WTC11 (cell line): ENCODE data around the gene UNC93A. TPM values are rescaled to one million over a fixed set of nuclear protein-coding genes. Genes with fewer than 3 reads are reported as not detected.
"Not testable (repeated sequence)": the region's sequence is repeated elsewhere in the genome, so short reads cannot be mapped to it uniquely, and the experiment has no call there.

Experiments
- ATAC-seq: fragments of 200-7000 bp; cut with Tn5 transposase; 2 replicates; pipeline ENCODE4 v1.10.0; 2021; ENCODE audit warnings: mild to moderate bottlenecking, moderate library complexity
- CTCF ChIA-PET: fragments of 300-600 bp; sonication (Branson Sonifier 250); formaldehyde crosslinking; loops from one replicate; lab custom pipeline; 2021; ENCODE audit warnings: antibody characterized with exemption; lab: Charles Lee
- POLR2A ChIA-PET: fragments of 350-600 bp; sonication (Branson Sonifier 250); formaldehyde crosslinking; loops from one replicate; lab custom pipeline; 2021; ENCODE audit warnings: antibody characterized with exemption; lab: Charles Lee
- DNase-seq: peaks from one replicate; pipeline ENCODE4 v3.0.0; 2021; ENCODE audit warnings: low spot score
- H3K27ac Mint-ChIP-seq: 2 replicates; pipeline ENCODE4 v1.8.0; 2021; ENCODE audit warnings: mixed read lengths
- H3K27me3 Mint-ChIP-seq: 2 replicates; pipeline ENCODE4 v1.8.0; 2021; ENCODE audit warnings: low read depth, mild to moderate bottlenecking, moderate library complexity, mixed read lengths
- H3K36me3 Mint-ChIP-seq: 2 replicates; pipeline ENCODE4 v1.8.0; 2021; ENCODE audit warnings: mixed read lengths
- H3K4me1 Mint-ChIP-seq: 2 replicates; pipeline ENCODE4 v1.8.0; 2022; ENCODE audit warnings: mixed read lengths
- H3K4me3 Mint-ChIP-seq: 2 replicates; pipeline ENCODE4 v1.8.0; 2021; ENCODE audit warnings: mild to moderate bottlenecking, moderate library complexity, mixed read lengths
- H3K9me3 Mint-ChIP-seq: 2 replicates; pipeline ENCODE4 v1.8.0; 2021; ENCODE audit warnings: mixed read lengths
- GRHL2 ChIP-seq: fragments of 250-450 bp; sonication (Bioruptor Pico); IDR thresholded peaks from 2 replicates; pipeline ENCODE4 v1.8.0; 2022; ENCODE audit warnings: mild to moderate bottlenecking, moderate library complexity; ENCODE audit not compliant: insufficient replicate concordance, severe bottlenecking
- NFATC4 ChIP-seq: fragments of 250-450 bp; sonication (Bioruptor Pico); IDR thresholded peaks from 2 replicates; pipeline ENCODE4 v1.9.0; 2021; ENCODE audit warnings: mild to moderate bottlenecking
- NFYB ChIP-seq: sonication (generic); formaldehyde crosslinking; conservative IDR thresholded peaks from 2 replicates; pipeline ENCODE4 v1.8.0; 2022; ENCODE audit warnings: low read depth, missing genetic modification reagents
- SMAD4 ChIP-seq: sonication (generic); formaldehyde crosslinking; IDR thresholded peaks from 2 replicates; pipeline ENCODE4 v1.8.0; 2022; ENCODE audit warnings: mild to moderate bottlenecking, missing genetic modification reagents
- TEAD1 ChIP-seq: sonication (generic); formaldehyde crosslinking; IDR thresholded peaks from 2 replicates; pipeline ENCODE4 v1.8.0; 2022; ENCODE audit warnings: mild to moderate bottlenecking, missing genetic modification reagents
- ZNF263 ChIP-seq: sonication (generic); formaldehyde crosslinking; IDR thresholded peaks from 2 replicates; pipeline ENCODE4 v1.8.1; 2022; ENCODE audit warnings: low read depth, mild to moderate bottlenecking, moderate library complexity, missing genetic modification reagents
- total RNA-seq: library from RNA; stranded (reverse); gene quantifications from 3 replicates; pipeline ENCODE4 v1.2.3, GENCODE V29; 2021
- TF ChIP-seq, protein P1 (sequence below): sonication (generic); formaldehyde crosslinking; IDR thresholded peaks from 2 replicates; pipeline ENCODE4 v1.8.1; 2023; ENCODE audit warnings: mild to moderate bottlenecking, missing genetic modification reagents
- TF ChIP-seq, protein P2 (sequence below): fragments of 200-600 bp; IDR thresholded peaks from 2 replicates; pipeline ENCODE4 v1.8.0; 2022; ENCODE audit warnings: antibody characterized with exemption

Gene UNC93A
- total RNA-seq, 1 experiment from 2014 or later, result 0.70 TPM

DNA sequence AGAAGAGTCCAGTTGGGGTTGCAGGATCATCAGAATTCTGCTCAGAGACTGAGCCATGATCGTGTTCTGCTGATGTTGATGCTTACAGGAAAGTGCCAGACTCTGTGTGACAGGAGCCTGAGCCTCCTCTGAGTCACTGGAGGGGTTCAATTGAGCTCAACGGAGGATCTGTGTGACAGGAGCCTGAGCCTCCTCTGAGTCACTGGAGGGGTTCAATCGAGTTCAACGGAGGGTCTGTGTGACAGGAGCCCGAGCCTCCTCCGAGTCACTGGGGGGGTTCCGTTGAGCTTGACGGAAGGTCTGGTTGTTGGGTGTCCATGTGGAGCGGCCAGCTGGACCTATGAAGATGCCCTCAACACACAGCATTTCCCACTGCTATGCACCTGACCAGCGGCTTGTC lies 27.2 kb downstream of the UNC93A start:
- H3K4me3 Mint-ChIP-seq, POLR2A ChIA-PET, ATAC-seq, H3K36me3 Mint-ChIP-seq, H3K27ac Mint-ChIP-seq, H3K9me3 Mint-ChIP-seq, DNase-seq, CTCF ChIA-PET, H3K27me3 Mint-ChIP-seq: not testable (repeated sequence)
- H3K4me1 Mint-ChIP-seq, result peaks cover 39% of the 10 kb centered on the region

DNA sequence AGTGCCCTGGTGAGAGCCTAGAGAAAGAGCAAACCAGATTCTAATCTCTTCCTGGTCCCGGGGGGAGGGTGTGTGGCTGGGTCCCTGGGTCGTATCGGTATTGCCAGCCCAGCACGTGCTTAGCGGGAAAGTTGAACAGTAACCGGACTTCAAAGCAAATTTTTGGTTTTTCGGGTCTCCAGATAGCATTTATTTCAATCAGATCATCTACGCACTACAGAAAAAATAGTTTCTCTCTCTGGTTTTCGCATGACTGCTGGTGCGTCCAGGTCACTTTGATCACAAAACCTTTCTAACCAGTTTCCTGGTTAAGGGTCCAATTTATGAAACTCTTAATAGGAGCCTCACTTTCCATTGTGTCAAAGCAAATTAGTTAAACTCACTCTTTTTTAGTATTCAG lies 27.7 kb downstream of the UNC93A start:
- H3K36me3 Mint-ChIP-seq, H3K4me3 Mint-ChIP-seq, POLR2A ChIA-PET, H3K27me3 Mint-ChIP-seq, H3K27ac Mint-ChIP-seq, DNase-seq, CTCF ChIA-PET, ATAC-seq, H3K9me3 Mint-ChIP-seq: not testable (repeated sequence)
- peaks cover 35% of the 10 kb centered on the region for H3K4me1 Mint-ChIP-seq

DNA sequence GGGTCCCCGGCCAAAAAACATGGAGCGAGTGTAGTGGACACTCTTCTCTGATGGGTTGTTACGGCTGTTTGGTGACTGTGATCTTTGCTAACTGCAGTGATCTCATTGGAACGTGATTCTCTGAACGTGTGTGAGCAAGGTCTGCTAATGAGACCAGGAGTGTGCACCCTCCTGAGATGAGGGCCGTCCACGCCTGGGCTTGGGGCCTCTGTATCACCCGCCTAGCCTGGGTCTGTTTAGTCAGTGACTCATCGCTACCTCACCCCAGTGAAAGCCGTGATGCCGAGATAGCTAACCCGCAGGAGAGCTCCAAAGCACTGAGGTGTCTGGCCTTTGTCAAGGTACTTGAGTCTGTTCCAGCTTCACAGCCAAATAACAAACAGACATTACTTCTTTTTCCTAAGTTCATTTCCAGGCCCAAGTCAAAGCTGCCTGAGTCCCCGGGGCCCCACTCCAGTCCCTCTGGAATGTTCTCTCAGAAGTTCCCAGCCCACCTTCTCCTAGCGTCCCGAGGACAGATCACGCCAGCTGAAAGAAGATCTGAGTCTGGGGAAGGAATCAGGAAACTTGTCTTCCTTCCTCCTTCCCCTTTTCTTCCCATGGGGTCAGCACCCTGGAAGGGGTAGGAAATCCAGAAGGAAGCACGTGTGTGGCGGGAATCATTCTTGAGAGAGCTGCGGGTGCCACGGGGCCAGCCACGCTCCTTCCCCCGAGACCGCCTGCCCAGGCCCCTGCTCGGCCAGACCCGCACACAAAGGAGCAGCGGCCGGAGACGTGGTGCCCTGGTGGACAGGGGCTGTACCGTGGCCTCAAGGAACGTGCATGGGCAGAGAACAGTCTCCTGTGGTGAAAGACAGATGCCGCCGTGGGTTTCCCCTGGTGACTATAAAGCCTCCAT lies 29.0 kb downstream of the UNC93A start:
- DNase-seq, H3K4me3 Mint-ChIP-seq, H3K9me3 Mint-ChIP-seq, H3K27ac Mint-ChIP-seq, ATAC-seq, H3K27me3 Mint-ChIP-seq, H3K36me3 Mint-ChIP-seq, CTCF ChIA-PET, POLR2A ChIA-PET: not testable (repeated sequence)
- peaks cover 22% of the 10 kb centered on the region for H3K4me1 Mint-ChIP-seq

DNA sequence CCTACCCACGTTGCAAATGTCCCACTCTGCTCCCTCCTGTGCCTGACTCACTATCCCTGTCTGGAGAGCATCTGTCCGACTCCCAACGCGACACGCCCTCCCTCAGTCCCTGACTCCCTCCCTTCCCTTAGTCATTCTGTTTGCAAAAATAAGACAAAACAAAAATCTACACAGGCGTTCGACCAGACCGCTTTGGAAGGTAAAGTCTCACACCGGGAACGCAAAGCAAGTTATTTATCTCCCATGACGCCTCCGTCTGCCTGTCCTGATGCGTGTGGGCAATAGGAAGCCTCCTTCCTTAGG lies 29.6 kb downstream of the UNC93A start:
- H3K4me3 Mint-ChIP-seq, H3K27ac Mint-ChIP-seq, CTCF ChIA-PET, POLR2A ChIA-PET, H3K27me3 Mint-ChIP-seq, ATAC-seq, DNase-seq, H3K36me3 Mint-ChIP-seq, H3K9me3 Mint-ChIP-seq: not testable (repeated sequence)
- H3K4me1 Mint-ChIP-seq, result peaks cover 20% of the 10 kb centered on the region

DNA sequence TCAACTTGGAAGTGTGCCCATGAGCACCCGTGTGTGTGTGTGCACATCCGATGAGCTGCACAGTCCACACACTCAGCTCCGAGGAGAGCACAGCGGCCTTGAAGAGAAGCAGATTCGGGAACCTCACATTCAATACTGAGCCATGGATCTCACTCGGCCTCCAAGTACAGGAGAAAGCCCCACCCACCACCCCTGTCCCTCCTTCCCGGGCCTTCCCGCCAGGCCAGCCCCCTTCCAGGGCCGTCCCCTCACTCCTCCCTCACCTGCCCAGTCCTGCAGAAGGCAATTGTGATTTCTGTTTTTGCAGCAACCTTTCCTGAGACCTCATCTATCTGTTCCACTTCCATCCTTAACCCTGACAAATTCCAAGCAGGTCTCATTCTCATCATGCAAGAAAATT lies 30.1 kb downstream of the UNC93A start:
- H3K4me3 Mint-ChIP-seq, H3K9me3 Mint-ChIP-seq, H3K27ac Mint-ChIP-seq, H3K36me3 Mint-ChIP-seq, H3K27me3 Mint-ChIP-seq, DNase-seq, POLR2A ChIA-PET, CTCF ChIA-PET: not testable (repeated sequence)
- H3K4me1 Mint-ChIP-seq, result peaks cover 17% of the 10 kb centered on the region
- peak; percentile 93 for ATAC-seq

DNA sequence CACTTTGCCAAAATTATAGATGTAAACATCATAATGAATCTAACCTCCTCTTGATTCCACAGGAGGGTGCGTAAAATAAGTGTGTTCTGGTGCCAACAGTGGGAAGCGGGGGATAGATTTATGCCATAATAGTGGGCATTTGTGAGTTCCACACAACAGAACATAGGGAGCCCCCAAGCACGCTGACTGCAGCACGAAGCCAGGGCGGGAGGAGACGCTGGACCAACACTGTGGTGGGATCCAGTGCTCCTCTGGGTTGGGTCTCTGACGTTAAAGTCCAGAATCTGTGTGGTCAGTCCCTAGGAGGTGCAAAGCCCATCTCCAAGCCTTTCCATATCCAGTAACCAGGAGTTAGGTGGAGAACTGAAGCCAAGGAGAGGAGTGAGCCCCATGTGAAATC lies 32.0 kb downstream of the UNC93A start:
- DNase-seq, result no peak
- ATAC-seq, result no peak
- Mint-ChIP-seq H3K4me1 (peaks cover 4% of the 10 kb centered on the region), H3K27me3 (peaks cover 6% of the 10 kb centered on the region), H3K36me3 (peaks cover 15% of the 10 kb centered on the region), H3K4me3 (no peak overlapping the region), H3K9me3 (peaks cover 25% of the 10 kb centered on the region), H3K27ac (no peak overlapping the region)
- no peak for TF ChIP-seq SMAD4 (CRISPR knock-in tag)
- no peak for TF ChIP-seq GRHL2
- TF ChIP-seq NFATC4 (CRISPR knock-in tag), result no peak
- TF ChIP-seq NFYB (CRISPR knock-in tag), result no peak
- no peak for TF ChIP-seq ZNF263 (CRISPR knock-in tag)
- TF ChIP-seq, protein P1, sequence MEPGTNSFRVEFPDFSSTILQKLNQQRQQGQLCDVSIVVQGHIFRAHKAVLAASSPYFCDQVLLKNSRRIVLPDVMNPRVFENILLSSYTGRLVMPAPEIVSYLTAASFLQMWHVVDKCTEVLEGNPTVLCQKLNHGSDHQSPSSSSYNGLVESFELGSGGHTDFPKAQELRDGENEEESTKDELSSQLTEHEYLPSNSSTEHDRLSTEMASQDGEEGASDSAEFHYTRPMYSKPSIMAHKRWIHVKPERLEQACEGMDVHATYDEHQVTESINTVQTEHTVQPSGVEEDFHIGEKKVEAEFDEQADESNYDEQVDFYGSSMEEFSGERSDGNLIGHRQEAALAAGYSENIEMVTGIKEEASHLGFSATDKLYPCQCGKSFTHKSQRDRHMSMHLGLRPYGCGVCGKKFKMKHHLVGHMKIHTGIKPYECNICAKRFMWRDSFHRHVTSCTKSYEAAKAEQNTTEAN (CRISPR knock-in tag), result no peak
- TF ChIP-seq, protein P2, sequence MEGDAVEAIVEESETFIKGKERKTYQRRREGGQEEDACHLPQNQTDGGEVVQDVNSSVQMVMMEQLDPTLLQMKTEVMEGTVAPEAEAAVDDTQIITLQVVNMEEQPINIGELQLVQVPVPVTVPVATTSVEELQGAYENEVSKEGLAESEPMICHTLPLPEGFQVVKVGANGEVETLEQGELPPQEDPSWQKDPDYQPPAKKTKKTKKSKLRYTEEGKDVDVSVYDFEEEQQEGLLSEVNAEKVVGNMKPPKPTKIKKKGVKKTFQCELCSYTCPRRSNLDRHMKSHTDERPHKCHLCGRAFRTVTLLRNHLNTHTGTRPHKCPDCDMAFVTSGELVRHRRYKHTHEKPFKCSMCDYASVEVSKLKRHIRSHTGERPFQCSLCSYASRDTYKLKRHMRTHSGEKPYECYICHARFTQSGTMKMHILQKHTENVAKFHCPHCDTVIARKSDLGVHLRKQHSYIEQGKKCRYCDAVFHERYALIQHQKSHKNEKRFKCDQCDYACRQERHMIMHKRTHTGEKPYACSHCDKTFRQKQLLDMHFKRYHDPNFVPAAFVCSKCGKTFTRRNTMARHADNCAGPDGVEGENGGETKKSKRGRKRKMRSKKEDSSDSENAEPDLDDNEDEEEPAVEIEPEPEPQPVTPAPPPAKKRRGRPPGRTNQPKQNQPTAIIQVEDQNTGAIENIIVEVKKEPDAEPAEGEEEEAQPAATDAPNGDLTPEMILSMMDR, result no peak
- TF ChIP-seq TEAD1, result no peak
- POLR2A ChIA-PET, result no interaction called here
- CTCF ChIA-PET, result no interaction called here
